ENCODE results near the gene SLC17A5.

- TF ChIP-seq POLR2A (IDR thresholded peaks at IDR 0.05; ENCODE audit: low read depth, low read length) (no peak), TAF1 (IDR thresholded peaks at IDR 0.05; ENCODE audit: borderline replicate concordance, low read depth, low read length) (no peak), POLR2AphosphoS5 (IDR thresholded peaks at IDR 0.05; ENCODE audit: low read depth, low read length) (no peak)
These were observed 15.2 kb upstream of the SLC17A5 start for GRCh38 chr6:73669005-73669404.

Data from GM12892 (cell line).